RWPE2 (cell line): ENCODE measurements around the gene CCDC201.

ENCODE experiments used
- ATAC-seq: fragments of 200-7000 bp; cut with Tn5 transposase; 3 replicates; pipeline ENCODE4 v1.9.1; 2021; ENCODE audit warnings: low read depth
- DNase-seq: peaks from one replicate; pipeline ENCODE4 v3.0.0-alpha.2; 2020; ENCODE audit warnings: low spot score
- H3K27ac ChIP-seq: fragments of 450-650 bp; 2 replicates; pipeline ENCODE4 v1.5.1; 2017; ENCODE audit warnings: mild to moderate bottlenecking; ENCODE audit not compliant: poor library complexity, severe bottlenecking
- H3K27me3 ChIP-seq: fragments of 250-450 bp; sonication (Bioruptor Pico); 2 replicates; pipeline ENCODE4 v1.5.1; 2021; ENCODE audit warnings: mild to moderate bottlenecking, moderate library complexity; ENCODE audit not compliant: insufficient read depth, poor library complexity, severe bottlenecking
- H3K36me3 ChIP-seq: fragments of 250-450 bp; sonication (Bioruptor Pico); 2 replicates; pipeline ENCODE4 v1.5.1; 2020; ENCODE audit warnings: low read depth, mild to moderate bottlenecking, moderate library complexity
- H3K4me1 ChIP-seq: fragments of 250-450 bp; sonication (Bioruptor Pico); 2 replicates; pipeline ENCODE4 v1.5.1; 2021; ENCODE audit warnings: mild to moderate bottlenecking, moderate library complexity; ENCODE audit not compliant: insufficient read depth, poor library complexity, severe bottlenecking
- H3K4me3 ChIP-seq: fragments of 250-450 bp; sonication (Bioruptor Pico); 2 replicates; pipeline ENCODE4 v1.5.1; 2021; ENCODE audit warnings: mild to moderate bottlenecking, moderate library complexity; ENCODE audit not compliant: severe bottlenecking
- H3K9me3 ChIP-seq: fragments of 250-450 bp; sonication (Bioruptor Pico); 2 replicates; pipeline ENCODE4 v1.5.1; 2021; ENCODE audit warnings: mild to moderate bottlenecking, moderate library complexity; ENCODE audit not compliant: severe bottlenecking
- CTCF ChIP-seq: fragments of 450-650 bp; IDR thresholded peaks from one replicate; pipeline ENCODE4 v1.5.1; 2017; ENCODE audit warnings: mild to moderate bottlenecking, moderate library complexity; ENCODE audit not compliant: poor library complexity, severe bottlenecking

CCDC201 gene

GRCh38 chr7:45891462-45892402 is 18.9 kb upstream of the CCDC201 start:
- no peak overlapping the region for H3K4me3 ChIP-seq
- H3K4me1 ChIP-seq, result no peaks in the 10 kb centered on the region
- H3K27me3 ChIP-seq, result peaks cover 12% of the 10 kb centered on the region
- ATAC-seq (no peak), DNase-seq (no peak)
- H3K9me3 ChIP-seq, result no peaks in the 10 kb centered on the region
- H3K27ac ChIP-seq, result no peak overlapping the region
- peak; percentile 68 for TF ChIP-seq CTCF
- H3K36me3 ChIP-seq, result no peaks in the 10 kb centered on the region

GRCh38 chr7:45890902-45891461 is 18.1 kb upstream of the CCDC201 start:
- H3K27ac ChIP-seq, result no peak overlapping the region
- H3K4me3 ChIP-seq, result no peak overlapping the region
- TF ChIP-seq CTCF, result peak; percentile 87
- DNase-seq (no peak), ATAC-seq (no peak)
- peaks cover 12% of the 10 kb centered on the region for H3K27me3 ChIP-seq
- H3K36me3 ChIP-seq, result no peaks in the 10 kb centered on the region
- H3K4me1 ChIP-seq, result no peaks in the 10 kb centered on the region
- H3K9me3 ChIP-seq, result no peaks in the 10 kb centered on the region

- Histone ChIP-seq H3K36me3 (no peaks in the 10 kb centered on the region), H3K9me3 (no peaks in the 10 kb centered on the region), H3K27me3 (peaks cover 12% of the 10 kb centered on the region), H3K4me1 (no peaks in the 10 kb centered on the region), H3K4me3 (no peak overlapping the region), H3K27ac (no peak overlapping the region)
- ATAC-seq (no peak), DNase-seq (no peak)
- no peak for TF ChIP-seq CTCF
These were observed 17.4 kb upstream of the CCDC201 start for GRCh38 chr7:45890125-45890901.

GRCh38 chr7:45889367-45890067 is 16.6 kb upstream of the CCDC201 start:
- Histone ChIP-seq H3K4me1 (no peaks in the 10 kb centered on the region), H3K4me3 (no peak overlapping the region), H3K36me3 (no peaks in the 10 kb centered on the region), H3K27ac (no peak overlapping the region), H3K27me3 (peaks cover 12% of the 10 kb centered on the region), H3K9me3 (no peaks in the 10 kb centered on the region)
- DNase-seq, result no peak
- no peak for TF ChIP-seq CTCF
- ATAC-seq, result no peak
